ENCODE data around the gene RNF149. TPM values are rescaled to one million over a fixed set of nuclear protein-coding genes. Genes with fewer than 3 reads are reported as not detected.

Gene RNF149
- total and polyA plus RNA-seq, 2 experiments from 2014 or later = 38.8 to 47.6 TPM

DNA sequence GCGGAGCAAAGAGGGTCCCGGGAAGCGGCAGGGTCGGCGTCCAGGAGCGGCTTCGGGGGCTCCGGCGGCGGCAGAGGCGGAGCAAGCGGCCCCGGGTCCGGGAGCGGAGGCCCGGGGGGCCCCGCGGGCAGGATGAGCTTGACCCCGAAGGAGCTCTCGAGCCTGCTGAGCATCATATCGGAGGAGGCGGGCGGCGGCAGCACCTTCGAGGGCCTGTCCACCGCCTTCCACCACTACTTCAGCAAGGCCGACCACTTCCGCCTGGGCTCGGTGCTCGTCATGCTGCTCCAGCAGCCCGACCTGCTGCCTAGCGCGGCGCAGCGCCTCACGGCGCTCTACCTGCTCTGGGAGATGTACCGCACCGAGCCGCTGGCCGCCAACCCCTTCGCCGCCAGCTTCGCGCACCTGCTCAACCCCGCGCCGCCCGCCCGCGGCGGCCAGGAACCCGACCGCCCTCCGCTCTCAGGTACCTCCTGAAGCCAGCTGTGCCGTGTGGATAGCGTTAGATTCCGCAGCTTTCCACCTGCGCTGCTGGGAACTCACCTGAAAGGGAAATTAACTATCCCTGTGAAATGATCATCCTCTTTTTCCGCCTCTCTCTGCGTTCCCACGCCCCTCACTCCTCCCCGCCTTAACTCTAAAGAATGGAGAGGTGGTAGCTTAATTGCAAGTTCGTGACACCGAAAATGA lies 55.3 kb downstream of the RNF149 start:
- Mint-ChIP-seq H3K4me3 (peak overlapping the region; percentile 92), H3K36me3 (ENCODE audit: low read depth) (peaks cover 19% of the 10 kb centered on the region), H3K9me3 (no peaks in the 10 kb centered on the region), H3K4me1 (peaks cover 50% of the 10 kb centered on the region), H3K27me3 (ENCODE audit: insufficient read depth, low read depth, poor library complexity) (peaks cover 9% of the 10 kb centered on the region), H3K27ac (peak overlapping the region; percentile 80)
- H3K4me2 ChIP-seq = peak overlapping the region; percentile 100
- H3K9me2 ChIP-seq (ENCODE audit: insufficient read depth) = no peaks in the 10 kb centered on the region
- peaks cover 47% of the 10 kb centered on the region for H3K79me2 ChIP-seq (replicated peaks; ENCODE audit: insufficient read depth)
- peak overlapping the region; percentile 99 for H3K4me3 ChIP-seq
- H4K20me1 ChIP-seq (replicated peaks; ENCODE audit: insufficient read depth) = peaks cover 7% of the 10 kb centered on the region; the same call in 1 of the 2 replicates
- peak overlapping the region; percentile 92 for H3K27ac ChIP-seq (ENCODE audit: low read depth)
- no peaks in the 10 kb centered on the region for H3K27me3 ChIP-seq (ENCODE audit: insufficient read depth)
- TF ChIP-seq, protein P1, sequence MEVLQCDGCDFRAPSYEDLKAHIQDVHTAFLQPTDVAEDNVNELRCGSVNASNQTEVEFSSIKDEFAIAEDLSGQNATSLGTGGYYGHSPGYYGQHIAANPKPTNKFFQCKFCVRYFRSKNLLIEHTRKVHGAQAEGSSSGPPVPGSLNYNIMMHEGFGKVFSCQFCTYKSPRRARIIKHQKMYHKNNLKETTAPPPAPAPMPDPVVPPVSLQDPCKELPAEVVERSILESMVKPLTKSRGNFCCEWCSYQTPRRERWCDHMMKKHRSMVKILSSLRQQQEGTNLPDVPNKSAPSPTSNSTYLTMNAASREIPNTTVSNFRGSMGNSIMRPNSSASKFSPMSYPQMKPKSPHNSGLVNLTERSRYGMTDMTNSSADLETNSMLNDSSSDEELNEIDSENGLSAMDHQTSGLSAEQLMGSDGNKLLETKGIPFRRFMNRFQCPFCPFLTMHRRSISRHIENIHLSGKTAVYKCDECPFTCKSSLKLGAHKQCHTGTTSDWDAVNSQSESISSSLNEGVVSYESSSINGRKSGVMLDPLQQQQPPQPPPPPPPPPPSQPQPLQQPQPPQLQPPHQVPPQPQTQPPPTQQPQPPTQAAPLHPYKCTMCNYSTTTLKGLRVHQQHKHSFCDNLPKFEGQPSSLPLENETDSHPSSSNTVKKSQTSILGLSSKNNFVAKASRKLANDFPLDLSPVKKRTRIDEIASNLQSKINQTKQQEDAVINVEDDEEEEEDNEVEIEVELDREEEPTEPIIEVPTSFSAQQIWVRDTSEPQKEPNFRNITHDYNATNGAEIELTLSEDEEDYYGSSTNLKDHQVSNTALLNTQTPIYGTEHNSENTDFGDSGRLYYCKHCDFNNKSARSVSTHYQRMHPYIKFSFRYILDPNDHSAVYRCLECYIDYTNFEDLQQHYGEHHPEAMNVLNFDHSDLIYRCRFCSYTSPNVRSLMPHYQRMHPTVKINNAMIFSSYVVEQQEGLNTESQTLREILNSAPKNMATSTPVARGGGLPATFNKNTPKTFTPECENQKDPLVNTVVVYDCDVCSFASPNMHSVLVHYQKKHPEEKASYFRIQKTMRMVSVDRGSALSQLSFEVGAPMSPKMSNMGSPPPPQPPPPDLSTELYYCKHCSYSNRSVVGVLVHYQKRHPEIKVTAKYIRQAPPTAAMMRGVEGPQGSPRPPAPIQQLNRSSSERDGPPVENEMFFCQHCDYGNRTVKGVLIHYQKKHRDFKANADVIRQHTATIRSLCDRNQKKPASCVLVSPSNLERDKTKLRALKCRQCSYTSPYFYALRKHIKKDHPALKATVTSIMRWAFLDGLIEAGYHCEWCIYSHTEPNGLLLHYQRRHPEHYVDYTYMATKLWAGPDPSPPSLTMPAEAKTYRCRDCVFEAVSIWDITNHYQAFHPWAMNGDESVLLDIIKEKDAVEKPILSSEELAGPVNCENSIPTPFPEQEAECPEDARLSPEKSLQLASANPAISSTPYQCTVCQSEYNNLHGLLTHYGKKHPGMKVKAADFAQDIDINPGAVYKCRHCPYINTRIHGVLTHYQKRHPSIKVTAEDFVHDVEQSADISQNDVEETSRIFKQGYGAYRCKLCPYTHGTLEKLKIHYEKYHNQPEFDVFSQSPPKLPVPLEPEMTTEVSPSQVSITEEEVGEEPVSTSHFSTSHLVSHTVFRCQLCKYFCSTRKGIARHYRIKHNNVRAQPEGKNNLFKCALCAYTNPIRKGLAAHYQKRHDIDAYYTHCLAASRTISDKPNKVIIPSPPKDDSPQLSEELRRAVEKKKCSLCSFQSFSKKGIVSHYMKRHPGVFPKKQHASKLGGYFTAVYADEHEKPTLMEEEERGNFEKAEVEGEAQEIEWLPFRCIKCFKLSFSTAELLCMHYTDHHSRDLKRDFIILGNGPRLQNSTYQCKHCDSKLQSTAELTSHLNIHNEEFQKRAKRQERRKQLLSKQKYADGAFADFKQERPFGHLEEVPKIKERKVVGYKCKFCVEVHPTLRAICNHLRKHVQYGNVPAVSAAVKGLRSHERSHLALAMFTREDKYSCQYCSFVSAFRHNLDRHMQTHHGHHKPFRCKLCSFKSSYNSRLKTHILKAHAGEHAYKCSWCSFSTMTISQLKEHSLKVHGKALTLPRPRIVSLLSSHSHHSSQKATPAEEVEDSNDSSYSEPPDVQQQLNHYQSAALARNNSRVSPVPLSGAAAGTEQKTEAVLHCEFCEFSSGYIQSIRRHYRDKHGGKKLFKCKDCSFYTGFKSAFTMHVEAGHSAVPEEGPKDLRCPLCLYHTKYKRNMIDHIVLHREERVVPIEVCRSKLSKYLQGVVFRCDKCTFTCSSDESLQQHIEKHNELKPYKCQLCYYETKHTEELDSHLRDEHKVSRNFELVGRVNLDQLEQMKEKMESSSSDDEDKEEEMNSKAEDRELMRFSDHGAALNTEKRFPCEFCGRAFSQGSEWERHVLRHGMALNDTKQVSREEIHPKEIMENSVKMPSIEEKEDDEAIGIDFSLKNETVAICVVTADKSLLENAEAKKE (CRISPR knock-in tag; IDR thresholded peaks at IDR 0.05) = no peak
- TF ChIP-seq ZNF331 (CRISPR knock-in tag; IDR thresholded peaks at IDR 0.05; ENCODE audit: low read depth) = no peak
- TF ChIP-seq STAT1 (IDR thresholded peaks at IDR 0.05; ENCODE audit: unreplicated experiment) = no peak
- TF ChIP-seq, protein P2, sequence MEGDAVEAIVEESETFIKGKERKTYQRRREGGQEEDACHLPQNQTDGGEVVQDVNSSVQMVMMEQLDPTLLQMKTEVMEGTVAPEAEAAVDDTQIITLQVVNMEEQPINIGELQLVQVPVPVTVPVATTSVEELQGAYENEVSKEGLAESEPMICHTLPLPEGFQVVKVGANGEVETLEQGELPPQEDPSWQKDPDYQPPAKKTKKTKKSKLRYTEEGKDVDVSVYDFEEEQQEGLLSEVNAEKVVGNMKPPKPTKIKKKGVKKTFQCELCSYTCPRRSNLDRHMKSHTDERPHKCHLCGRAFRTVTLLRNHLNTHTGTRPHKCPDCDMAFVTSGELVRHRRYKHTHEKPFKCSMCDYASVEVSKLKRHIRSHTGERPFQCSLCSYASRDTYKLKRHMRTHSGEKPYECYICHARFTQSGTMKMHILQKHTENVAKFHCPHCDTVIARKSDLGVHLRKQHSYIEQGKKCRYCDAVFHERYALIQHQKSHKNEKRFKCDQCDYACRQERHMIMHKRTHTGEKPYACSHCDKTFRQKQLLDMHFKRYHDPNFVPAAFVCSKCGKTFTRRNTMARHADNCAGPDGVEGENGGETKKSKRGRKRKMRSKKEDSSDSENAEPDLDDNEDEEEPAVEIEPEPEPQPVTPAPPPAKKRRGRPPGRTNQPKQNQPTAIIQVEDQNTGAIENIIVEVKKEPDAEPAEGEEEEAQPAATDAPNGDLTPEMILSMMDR (conservative IDR thresholded peaks at IDR 0.05; ENCODE audit: low read depth in 2 of 2) = no peak
- TF ChIP-seq, protein P3, sequence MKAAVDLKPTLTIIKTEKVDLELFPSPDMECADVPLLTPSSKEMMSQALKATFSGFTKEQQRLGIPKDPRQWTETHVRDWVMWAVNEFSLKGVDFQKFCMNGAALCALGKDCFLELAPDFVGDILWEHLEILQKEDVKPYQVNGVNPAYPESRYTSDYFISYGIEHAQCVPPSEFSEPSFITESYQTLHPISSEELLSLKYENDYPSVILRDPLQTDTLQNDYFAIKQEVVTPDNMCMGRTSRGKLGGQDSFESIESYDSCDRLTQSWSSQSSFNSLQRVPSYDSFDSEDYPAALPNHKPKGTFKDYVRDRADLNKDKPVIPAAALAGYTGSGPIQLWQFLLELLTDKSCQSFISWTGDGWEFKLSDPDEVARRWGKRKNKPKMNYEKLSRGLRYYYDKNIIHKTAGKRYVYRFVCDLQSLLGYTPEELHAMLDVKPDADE (IDR thresholded peaks at IDR 0.05) = no peak
- TF ChIP-seq CREB1 (CRISPR knock-in tag; IDR thresholded peaks at IDR 0.05; ENCODE audit: low read depth) = no peak
- no peak for TF ChIP-seq JUNB (IDR thresholded peaks at IDR 0.05; ENCODE audit: unreplicated experiment)
- TF ChIP-seq, protein P4, sequence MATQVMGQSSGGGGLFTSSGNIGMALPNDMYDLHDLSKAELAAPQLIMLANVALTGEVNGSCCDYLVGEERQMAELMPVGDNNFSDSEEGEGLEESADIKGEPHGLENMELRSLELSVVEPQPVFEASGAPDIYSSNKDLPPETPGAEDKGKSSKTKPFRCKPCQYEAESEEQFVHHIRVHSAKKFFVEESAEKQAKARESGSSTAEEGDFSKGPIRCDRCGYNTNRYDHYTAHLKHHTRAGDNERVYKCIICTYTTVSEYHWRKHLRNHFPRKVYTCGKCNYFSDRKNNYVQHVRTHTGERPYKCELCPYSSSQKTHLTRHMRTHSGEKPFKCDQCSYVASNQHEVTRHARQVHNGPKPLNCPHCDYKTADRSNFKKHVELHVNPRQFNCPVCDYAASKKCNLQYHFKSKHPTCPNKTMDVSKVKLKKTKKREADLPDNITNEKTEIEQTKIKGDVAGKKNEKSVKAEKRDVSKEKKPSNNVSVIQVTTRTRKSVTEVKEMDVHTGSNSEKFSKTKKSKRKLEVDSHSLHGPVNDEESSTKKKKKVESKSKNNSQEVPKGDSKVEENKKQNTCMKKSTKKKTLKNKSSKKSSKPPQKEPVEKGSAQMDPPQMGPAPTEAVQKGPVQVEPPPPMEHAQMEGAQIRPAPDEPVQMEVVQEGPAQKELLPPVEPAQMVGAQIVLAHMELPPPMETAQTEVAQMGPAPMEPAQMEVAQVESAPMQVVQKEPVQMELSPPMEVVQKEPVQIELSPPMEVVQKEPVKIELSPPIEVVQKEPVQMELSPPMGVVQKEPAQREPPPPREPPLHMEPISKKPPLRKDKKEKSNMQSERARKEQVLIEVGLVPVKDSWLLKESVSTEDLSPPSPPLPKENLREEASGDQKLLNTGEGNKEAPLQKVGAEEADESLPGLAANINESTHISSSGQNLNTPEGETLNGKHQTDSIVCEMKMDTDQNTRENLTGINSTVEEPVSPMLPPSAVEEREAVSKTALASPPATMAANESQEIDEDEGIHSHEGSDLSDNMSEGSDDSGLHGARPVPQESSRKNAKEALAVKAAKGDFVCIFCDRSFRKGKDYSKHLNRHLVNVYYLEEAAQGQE (IDR thresholded peaks at IDR 0.05; ENCODE audit: unreplicated experiment) = no peak
- TF ChIP-seq EZH2phosphoT487 (IDR thresholded peaks at IDR 0.05; ENCODE audit: unreplicated experiment) = no peak
- no peak for TF ChIP-seq POLR2AphosphoS5 (IDR thresholded peaks at IDR 0.05; ENCODE audit: low read depth)
- TF ChIP-seq EZH2 (IDR thresholded peaks at IDR 0.05; ENCODE audit: low read depth, unreplicated experiment) = no peak
- TF ChIP-seq NANOG (IDR thresholded peaks at IDR 0.05; ENCODE audit: borderline replicate concordance) = no peak
- TF ChIP-seq ZNF114 (CRISPR knock-in tag; IDR thresholded peaks at IDR 0.05) = no peak
- peaks cover 30% of the 10 kb centered on the region for H3K4me1 ChIP-seq (ENCODE audit: insufficient read depth)
- DNase-seq (ENCODE audit: low spot score) (peak; percentile 74), ATAC-seq (peak; percentile 57)
- 0 out of 2 replicates have a peak, but pooled peaks cover 7% of the 10 kb centered on the region for H3K36me3 ChIP-seq (ENCODE audit: insufficient read depth)
- H3F3A ChIP-seq (replicated peaks; ENCODE audit: low read depth) = peaks cover 8% of the 10 kb centered on the region; the same call in 1 of the 2 replicates
- peak overlapping the region; percentile 60; the same call in 1 of the 2 replicates for H2AFZ ChIP-seq
